NCI-H2171 (cell line): ENCODE data around the gene C17orf75.

Experiments used
- DNase-seq: peaks from one replicate; lab custom pipeline; 2025; lab: John Stamatoyannopoulos, UW

Gene C17orf75

GRCh38 chr17:32302860-32303649, 38.9 kb downstream of the C17orf75 start:
- no peak for DNase-seq

GRCh38 chr17:32302037-32302436, 39.9 kb downstream of the C17orf75 start:
- DNase-seq = no peak

GRCh38 chr17:32299580-32300164, 42.3 kb downstream of the C17orf75 start:
- no peak for DNase-seq

- DNase-seq = peak; percentile 76
Observed at GRCh38 chr17:32298721-32299579, 43.0 kb downstream of the C17orf75 start.

GRCh38 chr17:32298298-32298697, 43.7 kb downstream of the C17orf75 start:
- DNase-seq = peak; percentile 63

GRCh38 chr17:32297860-32298259, 44.1 kb downstream of the C17orf75 start:
- DNase-seq = no peak

- DNase-seq = no peak
Observed at GRCh38 chr17:32297424-32297823, 44.5 kb downstream of the C17orf75 start.

GRCh38 chr17:32292094-32292493, 49.9 kb downstream of the C17orf75 start:
- no peak for DNase-seq

GRCh38 chr17:32289471-32290070, 52.4 kb downstream of the C17orf75 start:
- no peak for DNase-seq

- no peak for DNase-seq
Observed at GRCh38 chr17:32288615-32289014, 53.4 kb downstream of the C17orf75 start.

GRCh38 chr17:32287804-32288511, 54.0 kb downstream of the C17orf75 start:
- no peak for DNase-seq

GRCh38 chr17:32286518-32286900, 55.5 kb downstream of the C17orf75 start:
- no peak for DNase-seq

GRCh38 chr17:32285746-32286517, 56.0 kb downstream of the C17orf75 start:
- no peak for DNase-seq

GRCh38 chr17:32285306-32285705, 56.7 kb downstream of the C17orf75 start:
- no peak for DNase-seq

GRCh38 chr17:32283745-32284201, 58.2 kb downstream of the C17orf75 start:
- no peak for DNase-seq

- peak; percentile 70 for DNase-seq
Observed at GRCh38 chr17:32281011-32281451, 60.9 kb downstream of the C17orf75 start.

- DNase-seq = no peak
Observed at GRCh38 chr17:32279891-32280716, 61.9 kb downstream of the C17orf75 start.

GRCh38 chr17:32278815-32279214, 63.2 kb downstream of the C17orf75 start:
- DNase-seq = no peak
